T-helper 9 cell (primary cell): ENCODE data around the gene MYRIP.
A peak's percentile ranks its signal among the peaks of the same experiment; 100 is the strongest.

ENCODE experiments used
- DNase-seq: peaks from one replicate; pipeline ENCODE4 v3.0.0-alpha.2; 2020

MYRIP gene

GRCh38 chr3:40137591-40138295, 328.3 kb downstream of the MYRIP start:
- no peak for DNase-seq

GRCh38 chr3:40143283-40144090, 334.1 kb downstream of the MYRIP start:
- no peak for DNase-seq

DNA sequence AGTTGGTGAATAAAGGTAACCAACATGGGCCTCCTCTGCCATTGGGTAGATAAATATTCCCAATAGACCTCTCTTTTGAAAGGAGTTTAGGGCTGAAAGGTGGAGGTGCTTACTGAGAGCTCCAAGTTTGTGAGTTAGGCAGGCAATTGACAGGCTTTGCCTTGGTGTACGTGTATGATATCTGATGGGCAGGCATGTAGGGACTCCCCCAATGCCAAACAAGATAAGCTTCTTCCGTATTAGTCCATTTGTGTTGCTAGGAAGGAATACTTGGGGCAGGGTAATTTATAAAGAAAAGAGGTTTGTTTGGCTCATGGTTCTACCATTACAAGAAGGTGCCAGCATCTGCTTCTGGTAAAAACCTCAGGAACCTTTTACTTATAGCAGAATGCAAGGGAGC, 339.4 kb downstream of the MYRIP start:
- no peak for DNase-seq

GRCh38 chr3:40152482-40153133, 343.2 kb downstream of the MYRIP start:
- no peak for DNase-seq

GRCh38 chr3:40160933-40161332, 351.5 kb downstream of the MYRIP start:
- no peak for DNase-seq

- no peak for DNase-seq
These were observed 353.2 kb downstream of the MYRIP start for GRCh38 chr3:40162616-40163015.

GRCh38 chr3:40166997-40167396, 357.6 kb downstream of the MYRIP start:
- DNase-seq: no peak

GRCh38 chr3:40167958-40168357, 358.5 kb downstream of the MYRIP start:
- DNase-seq: no peak

- no peak for DNase-seq
These were observed 360.6 kb downstream of the MYRIP start for GRCh38 chr3:40169983-40170382.

GRCh38 chr3:40170395-40170794, 361.0 kb downstream of the MYRIP start:
- DNase-seq: no peak

- no peak for DNase-seq
These were observed 363.2 kb downstream of the MYRIP start for GRCh38 chr3:40172560-40172959.

- no peak for DNase-seq
These were observed 363.9 kb downstream of the MYRIP start for GRCh38 chr3:40173227-40173721.

DNA sequence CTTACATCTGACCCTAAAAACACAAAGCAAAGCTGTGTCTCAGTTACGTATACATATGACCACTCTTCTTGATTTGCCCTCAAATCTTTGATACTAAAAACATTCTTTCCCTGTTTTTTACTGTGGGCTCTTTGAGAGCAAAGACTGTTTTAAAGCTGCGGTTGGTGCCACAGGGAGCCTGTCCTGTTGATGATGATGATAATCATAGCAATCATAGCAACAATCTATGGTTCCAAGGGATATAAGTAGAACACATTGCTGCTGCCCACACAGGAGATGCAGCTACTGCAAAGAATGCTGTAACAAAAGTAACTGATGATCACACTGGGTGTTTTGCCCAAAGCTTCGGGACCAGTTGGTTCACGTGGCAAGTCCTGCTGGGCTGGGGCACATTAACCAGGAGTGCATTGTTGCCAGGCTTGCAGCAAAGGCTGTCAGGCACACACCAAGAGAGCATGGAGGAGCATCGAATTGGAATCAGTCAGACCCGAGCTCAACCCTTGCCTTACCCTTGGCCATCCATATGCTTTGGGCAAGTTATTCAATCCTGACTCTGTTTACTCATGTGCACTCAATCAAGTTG, 368.7 kb downstream of the MYRIP start:
- no peak for DNase-seq

DNA sequence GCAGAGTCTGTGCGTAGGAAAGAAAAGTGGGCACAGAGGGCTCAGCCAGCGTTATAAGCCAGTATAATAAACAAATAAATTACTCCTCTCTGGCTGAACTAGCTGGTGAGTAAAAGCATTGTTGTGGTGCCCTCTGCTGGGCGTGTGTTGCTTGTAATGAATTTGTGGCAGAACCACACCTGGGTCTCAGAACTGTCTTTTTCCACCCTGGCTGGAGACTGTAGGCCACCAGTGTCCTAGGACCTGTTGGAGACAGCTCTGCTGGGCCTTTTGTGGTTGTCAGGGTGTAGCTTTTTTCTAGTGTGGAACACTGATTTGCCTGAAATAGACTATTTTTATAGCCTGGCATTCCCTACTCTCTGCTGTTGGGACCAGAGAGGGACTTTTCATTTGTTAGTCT, 369.6 kb downstream of the MYRIP start:
- DNase-seq: peak; percentile 43

GRCh38 chr3:40181182-40181581, 371.8 kb downstream of the MYRIP start:
- DNase-seq: no peak

- DNase-seq: no peak
These were observed 375.8 kb downstream of the MYRIP start for GRCh38 chr3:40185029-40185695.

DNA sequence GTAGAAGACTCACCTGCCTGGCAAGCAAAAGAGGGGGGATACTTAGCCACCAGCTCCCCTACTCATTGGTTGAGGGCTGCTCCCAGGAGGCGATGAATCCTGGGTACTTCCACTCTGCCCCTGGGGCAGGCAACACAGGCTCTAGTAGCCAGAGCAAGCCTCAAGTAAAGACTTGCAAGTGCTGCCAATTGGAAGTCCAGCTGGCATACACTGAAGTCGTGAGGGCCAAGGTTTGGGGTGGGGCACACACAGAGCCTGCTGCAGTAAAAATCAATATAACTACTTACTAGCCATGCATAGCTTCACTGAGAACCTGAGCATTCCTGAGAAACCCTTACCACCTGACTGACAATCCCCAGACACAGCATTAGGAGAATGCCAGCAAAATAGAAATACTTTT, 377.1 kb downstream of the MYRIP start:
- no peak for DNase-seq

GRCh38 chr3:40187945-40188344, 378.5 kb downstream of the MYRIP start:
- DNase-seq: no peak

GRCh38 chr3:40189118-40189517, 379.7 kb downstream of the MYRIP start:
- no peak for DNase-seq

DNA sequence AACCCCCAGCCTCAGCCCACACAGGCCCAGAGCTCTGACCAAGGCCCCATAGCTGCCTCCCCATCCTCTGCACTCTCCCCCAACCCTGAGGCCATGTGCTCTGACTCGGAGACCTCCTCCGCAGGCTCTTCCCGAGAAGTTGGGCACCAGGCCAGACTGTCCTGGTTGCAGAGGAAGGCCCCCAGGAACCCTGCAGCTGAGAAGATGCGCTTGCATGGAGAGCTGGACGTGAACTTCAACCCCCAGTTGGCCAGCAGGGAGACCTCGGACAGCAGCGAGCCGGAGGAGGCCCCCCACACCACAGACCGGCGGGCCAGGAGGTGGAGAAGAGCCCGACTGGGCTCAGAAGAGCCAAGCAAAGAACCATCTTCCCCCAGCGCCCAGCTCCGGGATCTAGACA, 380.6 kb downstream of the MYRIP start:
- DNase-seq: no peak

GRCh38 chr3:40191251-40191650, 381.8 kb downstream of the MYRIP start:
- DNase-seq: no peak

DNA sequence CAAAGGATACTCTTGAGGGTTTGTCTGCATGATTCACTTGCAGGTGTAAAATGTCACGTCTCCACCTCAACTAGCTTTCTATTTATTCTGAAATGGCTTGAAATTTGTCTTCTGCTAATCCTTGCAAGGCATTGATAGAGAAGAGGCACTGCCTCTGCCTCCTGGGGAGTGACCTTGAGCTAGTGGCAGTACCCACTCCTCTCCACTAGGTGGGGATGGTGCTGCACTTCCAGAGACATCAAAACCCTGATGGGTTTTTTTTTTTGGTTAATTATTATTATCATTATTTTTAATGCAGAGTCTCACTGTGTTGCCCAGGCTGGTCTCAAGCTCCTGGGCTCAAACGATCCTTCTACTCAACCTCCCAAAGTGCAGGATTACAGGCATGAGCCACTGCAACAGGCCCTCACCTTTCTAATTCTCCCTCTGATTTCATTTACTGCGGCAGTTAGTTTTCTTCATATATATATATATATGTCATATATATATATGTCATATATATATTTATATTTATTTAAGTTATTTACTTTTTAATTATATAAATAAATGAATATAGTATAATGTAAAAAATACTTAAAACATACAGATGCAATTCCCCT, 382.5 kb downstream of the MYRIP start:
- DNase-seq: peak; percentile 38
